GM06990 (cell line): ENCODE measurements around the gene KCNG4.
"Not testable (repeated sequence)": the region's sequence is repeated elsewhere in the genome, so short reads cannot be mapped to it uniquely, and the experiment has no call there.

Source experiments
- DNase-seq: peaks from one replicate; pipeline ENCODE4 v3.0.0-alpha.2; 2011; ENCODE audit not compliant: insufficient read length; ENCODE audit errors: extremely low read depth
- H3K27me3 ChIP-seq: replicated peaks from 2 replicates; pipeline ENCODE4 v1.6.0; 2011; ENCODE audit warnings: low read length; ENCODE audit not compliant: control insufficient read depth, insufficient read depth
- H3K36me3 ChIP-seq: 2 replicates; pipeline ENCODE4 v1.5.1; 2011; ENCODE audit warnings: low read length; ENCODE audit not compliant: control insufficient read depth, insufficient read depth
- H3K4me3 ChIP-seq: replicated peaks from 2 replicates; pipeline ENCODE4 v1.5.1; 2011; ENCODE audit warnings: low read depth, mild to moderate bottlenecking, control low read depth, low read length
- TF ChIP-seq, protein P1 (sequence below): IDR thresholded peaks from 2 replicates; pipeline ENCODE4 v1.5.1; 2011; ENCODE audit warnings: low read length, control low read depth, mild to moderate bottlenecking, inconsistent platforms; ENCODE audit not compliant: insufficient read depth, poor library complexity, severe bottlenecking

The KCNG4 gene

DNA sequence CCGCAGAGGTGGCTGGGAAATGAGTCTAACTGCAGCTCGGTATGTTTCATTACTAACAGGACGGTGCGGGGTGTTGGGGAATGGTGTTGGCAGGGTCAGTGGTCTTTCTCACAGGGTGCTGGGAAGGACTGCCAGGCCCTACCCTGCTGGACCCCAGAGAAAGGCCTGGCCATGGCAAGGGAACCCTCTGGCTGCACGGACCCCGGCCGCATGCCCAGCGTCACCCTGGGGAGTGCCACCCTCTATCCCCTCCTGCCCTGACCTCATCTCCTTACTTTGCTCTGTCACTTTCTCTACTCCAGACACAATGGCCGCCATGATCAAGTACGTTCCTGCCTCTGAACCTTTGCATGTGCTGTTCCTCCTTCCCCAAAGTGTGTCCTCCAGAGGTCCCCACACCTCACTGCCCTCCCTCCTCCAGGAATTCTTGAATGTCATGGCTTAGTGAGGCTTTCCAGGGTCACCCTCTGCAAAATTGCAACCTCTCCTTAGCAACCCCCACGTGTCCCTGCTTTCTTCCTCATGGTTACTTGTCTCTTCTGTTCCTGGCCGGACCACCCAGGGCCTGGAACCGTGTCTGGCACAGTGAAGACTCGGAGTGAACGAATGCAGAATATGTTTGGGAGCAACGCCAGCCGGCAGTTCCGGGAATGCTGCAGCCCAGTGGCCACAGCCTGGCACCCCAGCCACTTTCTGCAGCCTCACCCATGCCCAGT, 33.7 kb downstream of the KCNG4 start:
- TF ChIP-seq, protein P1, sequence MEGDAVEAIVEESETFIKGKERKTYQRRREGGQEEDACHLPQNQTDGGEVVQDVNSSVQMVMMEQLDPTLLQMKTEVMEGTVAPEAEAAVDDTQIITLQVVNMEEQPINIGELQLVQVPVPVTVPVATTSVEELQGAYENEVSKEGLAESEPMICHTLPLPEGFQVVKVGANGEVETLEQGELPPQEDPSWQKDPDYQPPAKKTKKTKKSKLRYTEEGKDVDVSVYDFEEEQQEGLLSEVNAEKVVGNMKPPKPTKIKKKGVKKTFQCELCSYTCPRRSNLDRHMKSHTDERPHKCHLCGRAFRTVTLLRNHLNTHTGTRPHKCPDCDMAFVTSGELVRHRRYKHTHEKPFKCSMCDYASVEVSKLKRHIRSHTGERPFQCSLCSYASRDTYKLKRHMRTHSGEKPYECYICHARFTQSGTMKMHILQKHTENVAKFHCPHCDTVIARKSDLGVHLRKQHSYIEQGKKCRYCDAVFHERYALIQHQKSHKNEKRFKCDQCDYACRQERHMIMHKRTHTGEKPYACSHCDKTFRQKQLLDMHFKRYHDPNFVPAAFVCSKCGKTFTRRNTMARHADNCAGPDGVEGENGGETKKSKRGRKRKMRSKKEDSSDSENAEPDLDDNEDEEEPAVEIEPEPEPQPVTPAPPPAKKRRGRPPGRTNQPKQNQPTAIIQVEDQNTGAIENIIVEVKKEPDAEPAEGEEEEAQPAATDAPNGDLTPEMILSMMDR = no peak
- no peak for DNase-seq
- H3K4me3 ChIP-seq = no peak overlapping the region
- no peaks in the 10 kb centered on the region for H3K27me3 ChIP-seq
- no peaks in the 10 kb centered on the region for H3K36me3 ChIP-seq

DNA sequence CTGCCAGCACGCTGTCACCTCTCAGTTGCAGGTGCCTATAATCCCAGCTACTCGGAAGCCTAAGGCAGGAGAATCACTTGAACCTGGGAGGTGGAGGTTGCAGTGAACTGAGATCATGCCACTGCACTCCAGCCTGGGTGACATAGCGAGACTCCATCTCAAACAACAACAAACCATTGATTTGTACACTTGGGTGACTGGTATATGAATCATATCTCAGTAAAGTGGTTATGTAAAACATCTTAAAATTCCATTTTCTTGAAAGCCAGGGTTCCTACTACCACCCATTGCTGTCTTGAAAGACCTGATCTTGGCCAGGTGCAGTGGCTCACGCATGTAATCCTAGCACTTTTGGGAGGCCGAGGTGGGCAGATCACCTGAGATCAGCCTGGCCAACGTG, 34.7 kb downstream of the KCNG4 start:
- not testable (repeated sequence) for H3K27me3 ChIP-seq, DNase-seq, H3K36me3 ChIP-seq, H3K4me3 ChIP-seq

DNA sequence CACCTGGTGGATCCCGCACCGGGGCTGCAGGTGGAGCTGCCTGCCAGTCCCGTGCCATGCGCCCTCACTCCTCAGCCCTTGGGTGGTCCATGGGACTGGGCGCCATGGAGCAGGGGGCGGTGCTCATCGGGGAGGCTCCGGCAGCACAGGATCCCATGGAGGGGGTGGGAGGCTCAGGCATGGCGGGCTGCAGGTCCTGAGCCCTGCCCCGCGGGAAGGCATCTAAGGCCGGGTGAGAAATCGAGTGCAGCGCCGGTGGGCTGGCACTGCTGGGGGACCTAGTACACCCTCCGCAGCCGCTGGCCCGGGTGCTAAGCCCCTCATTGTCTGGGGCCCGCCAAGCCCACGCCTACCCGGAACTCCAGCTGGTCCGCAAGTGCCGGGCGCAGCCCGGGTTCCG, 35.3 kb downstream of the KCNG4 start:
- not testable (repeated sequence) for DNase-seq, H3K27me3 ChIP-seq, H3K4me3 ChIP-seq, H3K36me3 ChIP-seq

DNA sequence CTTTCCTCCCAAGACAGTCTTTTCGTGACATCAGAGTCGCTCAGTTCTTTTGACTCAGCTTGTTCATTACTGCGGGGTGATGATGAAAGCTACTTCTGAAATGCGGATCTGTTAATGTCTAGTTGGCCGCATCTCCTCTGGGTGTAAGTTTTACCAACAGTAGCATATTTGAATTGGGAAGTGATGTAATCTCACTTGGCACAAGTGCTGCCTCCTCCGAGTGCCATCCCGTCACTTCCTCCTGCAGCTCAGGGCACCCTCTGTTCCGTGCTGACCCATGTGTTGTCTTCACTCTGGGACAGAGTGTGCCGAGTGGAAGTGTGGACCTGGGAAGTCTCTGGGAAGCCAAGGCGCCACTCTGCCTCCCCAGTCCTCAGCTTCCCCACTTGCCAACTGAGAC, 40.0 kb downstream of the KCNG4 start:
- Histone ChIP-seq H3K27me3 (no peaks in the 10 kb centered on the region), H3K36me3 (no peaks in the 10 kb centered on the region), H3K4me3 (no peak overlapping the region)
- DNase-seq = no peak
- TF ChIP-seq, protein P1 = no peak

DNA sequence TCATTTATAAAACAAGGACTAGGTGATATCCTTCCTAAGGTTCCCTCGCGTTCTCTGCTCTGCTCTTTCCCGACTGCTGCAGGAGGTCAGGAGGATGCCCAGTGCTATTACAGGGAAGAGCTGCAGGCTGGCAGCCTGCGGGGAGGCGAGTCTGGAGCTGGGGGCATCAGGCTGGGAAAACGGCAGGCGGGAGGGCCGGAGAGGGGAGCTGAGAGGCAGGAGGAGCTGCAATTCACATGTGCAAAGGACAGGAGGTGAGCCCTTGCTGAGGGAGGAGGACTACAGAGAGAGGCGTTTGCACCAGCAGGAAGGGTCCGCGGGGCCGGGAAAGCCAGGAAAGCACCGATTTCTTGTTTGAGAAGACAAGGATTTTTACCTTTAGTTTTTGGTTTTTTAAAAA, 40.7 kb downstream of the KCNG4 start:
- Histone ChIP-seq H3K27me3 (no peaks in the 10 kb centered on the region), H3K4me3 (no peak overlapping the region), H3K36me3 (no peaks in the 10 kb centered on the region)
- TF ChIP-seq, protein P1 = no peak
- no peak for DNase-seq

DNA sequence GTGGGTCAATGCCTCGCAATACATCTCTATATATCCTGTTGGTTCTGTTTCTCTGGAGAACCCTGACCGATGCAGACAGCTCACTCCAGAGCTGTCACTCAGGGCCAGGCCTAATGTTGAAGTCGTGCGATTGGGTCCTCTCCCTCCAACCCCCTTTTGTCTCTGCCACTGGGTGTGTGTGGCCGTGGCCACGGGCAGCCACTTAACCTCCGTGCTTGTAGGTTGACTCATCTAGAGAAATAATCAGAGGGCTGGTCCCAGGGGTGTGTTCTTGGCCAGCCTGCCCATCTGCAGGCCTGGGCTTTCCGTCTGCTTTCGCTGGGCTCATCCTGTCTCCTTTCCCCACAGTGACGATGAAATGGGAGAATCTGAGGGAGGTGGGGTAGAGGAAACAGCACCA, 41.4 kb downstream of the KCNG4 start:
- Histone ChIP-seq H3K27me3 (no peaks in the 10 kb centered on the region), H3K36me3 (no peaks in the 10 kb centered on the region), H3K4me3 (no peak overlapping the region)
- no peak for DNase-seq
- TF ChIP-seq, protein P1 = no peak
